WTC11 (cell line): ENCODE results near the gene CPLX3.

ENCODE experiments used
- EMX1 ChIP-seq: fragments of 250-450 bp; sonication (Bioruptor Pico); IDR thresholded peaks from 2 replicates; pipeline ENCODE4 v1.8.0; 2021; ENCODE audit warnings: mild to moderate bottlenecking
- GABPB1 ChIP-seq: sonication (generic); formaldehyde crosslinking; IDR thresholded peaks from 2 replicates; pipeline ENCODE4 v1.8.1; 2023; ENCODE audit warnings: mild to moderate bottlenecking, missing genetic modification reagents
- NFYB ChIP-seq: sonication (generic); formaldehyde crosslinking; conservative IDR thresholded peaks from 2 replicates; pipeline ENCODE4 v1.8.0; 2022; ENCODE audit warnings: low read depth, missing genetic modification reagents
- ZNF423 ChIP-seq: fragments of 250-450 bp; sonication (Bioruptor Pico); IDR thresholded peaks from 2 replicates; pipeline ENCODE4 v2.1.2; 2022; ENCODE audit warnings: mild to moderate bottlenecking, moderate library complexity
- TF ChIP-seq, protein P1 (sequence below): fragments of 200-600 bp; IDR thresholded peaks from 2 replicates; pipeline ENCODE4 v1.8.0; 2022; ENCODE audit warnings: antibody characterized with exemption
- TF ChIP-seq, protein P2 (sequence below): sonication (generic); formaldehyde crosslinking; IDR thresholded peaks from 2 replicates; pipeline ENCODE4 v1.8.1; 2022; ENCODE audit warnings: mild to moderate bottlenecking, missing genetic modification reagents, moderate library complexity, borderline replicate concordance
- TF ChIP-seq, protein P3 (sequence below): sonication (generic); formaldehyde crosslinking; IDR thresholded peaks from 2 replicates; pipeline ENCODE4 v1.8.0; 2022; ENCODE audit warnings: mild to moderate bottlenecking, missing genetic modification reagents
- TF ChIP-seq, protein P4 (sequence below): sonication (generic); formaldehyde crosslinking; IDR thresholded peaks from 2 replicates; pipeline ENCODE4 v1.8.1; 2022; ENCODE audit warnings: low read depth, missing genetic modification reagents, borderline replicate concordance
- TF ChIP-seq, protein P5 (sequence below): sonication (generic); formaldehyde crosslinking; IDR thresholded peaks from 2 replicates; pipeline ENCODE4 v1.8.0; 2022; ENCODE audit warnings: missing genetic modification reagents
- TF ChIP-seq, protein P6 (sequence below): sonication (generic); formaldehyde crosslinking; conservative IDR thresholded peaks from 2 replicates; pipeline ENCODE4 v1.8.1; 2022; ENCODE audit warnings: mild to moderate bottlenecking, missing genetic modification reagents

DNA sequence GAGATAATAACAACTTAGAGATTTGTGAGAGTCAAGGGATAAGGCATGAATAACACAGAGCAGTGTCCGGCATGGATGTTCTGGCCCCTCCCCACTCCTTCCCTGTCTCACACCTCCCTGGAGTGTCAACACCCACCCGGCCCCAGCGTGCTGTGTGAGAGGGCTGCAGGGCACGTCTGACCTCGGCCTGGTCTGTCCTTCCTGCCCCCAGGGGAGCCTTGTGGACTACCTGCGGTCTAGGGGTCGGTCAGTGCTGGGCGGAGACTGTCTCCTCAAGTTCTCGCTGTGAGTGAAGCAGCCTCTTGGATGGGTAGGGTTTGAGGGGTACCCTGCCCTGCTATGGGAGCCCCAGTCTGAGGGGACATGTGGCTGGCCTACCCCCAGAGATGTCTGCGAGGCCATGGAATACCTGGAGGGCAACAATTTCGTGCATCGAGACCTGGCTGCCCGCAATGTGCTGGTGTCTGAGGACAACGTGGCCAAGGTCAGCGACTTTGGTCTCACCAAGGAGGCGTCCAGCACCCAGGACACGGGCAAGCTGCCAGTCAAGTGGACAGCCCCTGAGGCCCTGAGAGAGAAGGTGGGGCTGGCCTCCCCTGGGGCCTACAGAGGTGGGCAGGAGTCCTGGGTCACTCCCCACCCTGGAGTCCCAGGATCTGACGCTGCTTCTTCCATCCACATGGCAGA is 25.0 kb upstream of the CPLX3 start:
- TF ChIP-seq, protein P1, sequence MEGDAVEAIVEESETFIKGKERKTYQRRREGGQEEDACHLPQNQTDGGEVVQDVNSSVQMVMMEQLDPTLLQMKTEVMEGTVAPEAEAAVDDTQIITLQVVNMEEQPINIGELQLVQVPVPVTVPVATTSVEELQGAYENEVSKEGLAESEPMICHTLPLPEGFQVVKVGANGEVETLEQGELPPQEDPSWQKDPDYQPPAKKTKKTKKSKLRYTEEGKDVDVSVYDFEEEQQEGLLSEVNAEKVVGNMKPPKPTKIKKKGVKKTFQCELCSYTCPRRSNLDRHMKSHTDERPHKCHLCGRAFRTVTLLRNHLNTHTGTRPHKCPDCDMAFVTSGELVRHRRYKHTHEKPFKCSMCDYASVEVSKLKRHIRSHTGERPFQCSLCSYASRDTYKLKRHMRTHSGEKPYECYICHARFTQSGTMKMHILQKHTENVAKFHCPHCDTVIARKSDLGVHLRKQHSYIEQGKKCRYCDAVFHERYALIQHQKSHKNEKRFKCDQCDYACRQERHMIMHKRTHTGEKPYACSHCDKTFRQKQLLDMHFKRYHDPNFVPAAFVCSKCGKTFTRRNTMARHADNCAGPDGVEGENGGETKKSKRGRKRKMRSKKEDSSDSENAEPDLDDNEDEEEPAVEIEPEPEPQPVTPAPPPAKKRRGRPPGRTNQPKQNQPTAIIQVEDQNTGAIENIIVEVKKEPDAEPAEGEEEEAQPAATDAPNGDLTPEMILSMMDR: no peak
- TF ChIP-seq EMX1 (CRISPR knock-in tag): no peak
- TF ChIP-seq, protein P2, sequence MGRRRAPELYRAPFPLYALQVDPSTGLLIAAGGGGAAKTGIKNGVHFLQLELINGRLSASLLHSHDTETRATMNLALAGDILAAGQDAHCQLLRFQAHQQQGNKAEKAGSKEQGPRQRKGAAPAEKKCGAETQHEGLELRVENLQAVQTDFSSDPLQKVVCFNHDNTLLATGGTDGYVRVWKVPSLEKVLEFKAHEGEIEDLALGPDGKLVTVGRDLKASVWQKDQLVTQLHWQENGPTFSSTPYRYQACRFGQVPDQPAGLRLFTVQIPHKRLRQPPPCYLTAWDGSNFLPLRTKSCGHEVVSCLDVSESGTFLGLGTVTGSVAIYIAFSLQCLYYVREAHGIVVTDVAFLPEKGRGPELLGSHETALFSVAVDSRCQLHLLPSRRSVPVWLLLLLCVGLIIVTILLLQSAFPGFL: no peak
- TF ChIP-seq, protein P3, sequence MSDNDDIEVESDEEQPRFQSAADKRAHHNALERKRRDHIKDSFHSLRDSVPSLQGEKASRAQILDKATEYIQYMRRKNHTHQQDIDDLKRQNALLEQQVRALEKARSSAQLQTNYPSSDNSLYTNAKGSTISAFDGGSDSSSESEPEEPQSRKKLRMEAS (CRISPR knock-in tag): no peak
- no peak for TF ChIP-seq ZNF423 (CRISPR knock-in tag)
- TF ChIP-seq, protein P4, sequence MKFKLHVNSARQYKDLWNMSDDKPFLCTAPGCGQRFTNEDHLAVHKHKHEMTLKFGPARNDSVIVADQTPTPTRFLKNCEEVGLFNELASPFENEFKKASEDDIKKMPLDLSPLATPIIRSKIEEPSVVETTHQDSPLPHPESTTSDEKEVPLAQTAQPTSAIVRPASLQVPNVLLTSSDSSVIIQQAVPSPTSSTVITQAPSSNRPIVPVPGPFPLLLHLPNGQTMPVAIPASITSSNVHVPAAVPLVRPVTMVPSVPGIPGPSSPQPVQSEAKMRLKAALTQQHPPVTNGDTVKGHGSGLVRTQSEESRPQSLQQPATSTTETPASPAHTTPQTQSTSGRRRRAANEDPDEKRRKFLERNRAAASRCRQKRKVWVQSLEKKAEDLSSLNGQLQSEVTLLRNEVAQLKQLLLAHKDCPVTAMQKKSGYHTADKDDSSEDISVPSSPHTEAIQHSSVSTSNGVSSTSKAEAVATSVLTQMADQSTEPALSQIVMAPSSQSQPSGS (CRISPR knock-in tag): no peak
- no peak for TF ChIP-seq NFYB (CRISPR knock-in tag)
- TF ChIP-seq GABPB1 (CRISPR knock-in tag): no peak
- TF ChIP-seq, protein P5, sequence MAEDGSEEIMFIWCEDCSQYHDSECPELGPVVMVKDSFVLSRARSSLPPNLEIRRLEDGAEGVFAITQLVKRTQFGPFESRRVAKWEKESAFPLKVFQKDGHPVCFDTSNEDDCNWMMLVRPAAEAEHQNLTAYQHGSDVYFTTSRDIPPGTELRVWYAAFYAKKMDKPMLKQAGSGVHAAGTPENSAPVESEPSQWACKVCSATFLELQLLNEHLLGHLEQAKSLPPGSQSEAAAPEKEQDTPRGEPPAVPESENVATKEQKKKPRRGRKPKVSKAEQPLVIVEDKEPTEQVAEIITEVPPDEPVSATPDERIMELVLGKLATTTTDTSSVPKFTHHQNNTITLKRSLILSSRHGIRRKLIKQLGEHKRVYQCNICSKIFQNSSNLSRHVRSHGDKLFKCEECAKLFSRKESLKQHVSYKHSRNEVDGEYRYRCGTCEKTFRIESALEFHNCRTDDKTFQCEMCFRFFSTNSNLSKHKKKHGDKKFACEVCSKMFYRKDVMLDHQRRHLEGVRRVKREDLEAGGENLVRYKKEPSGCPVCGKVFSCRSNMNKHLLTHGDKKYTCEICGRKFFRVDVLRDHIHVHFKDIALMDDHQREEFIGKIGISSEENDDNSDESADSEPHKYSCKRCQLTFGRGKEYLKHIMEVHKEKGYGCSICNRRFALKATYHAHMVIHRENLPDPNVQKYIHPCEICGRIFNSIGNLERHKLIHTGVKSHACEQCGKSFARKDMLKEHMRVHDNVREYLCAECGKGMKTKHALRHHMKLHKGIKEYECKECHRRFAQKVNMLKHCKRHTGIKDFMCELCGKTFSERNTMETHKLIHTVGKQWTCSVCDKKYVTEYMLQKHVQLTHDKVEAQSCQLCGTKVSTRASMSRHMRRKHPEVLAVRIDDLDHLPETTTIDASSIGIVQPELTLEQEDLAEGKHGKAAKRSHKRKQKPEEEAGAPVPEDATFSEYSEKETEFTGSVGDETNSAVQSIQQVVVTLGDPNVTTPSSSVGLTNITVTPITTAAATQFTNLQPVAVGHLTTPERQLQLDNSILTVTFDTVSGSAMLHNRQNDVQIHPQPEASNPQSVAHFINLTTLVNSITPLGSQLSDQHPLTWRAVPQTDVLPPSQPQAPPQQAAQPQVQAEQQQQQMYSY (CRISPR knock-in tag): no peak
- TF ChIP-seq, protein P6, sequence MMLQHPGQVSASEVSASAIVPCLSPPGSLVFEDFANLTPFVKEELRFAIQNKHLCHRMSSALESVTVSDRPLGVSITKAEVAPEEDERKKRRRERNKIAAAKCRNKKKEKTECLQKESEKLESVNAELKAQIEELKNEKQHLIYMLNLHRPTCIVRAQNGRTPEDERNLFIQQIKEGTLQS (CRISPR knock-in tag): no peak
